ENCODE data around the gene SLC25A39.
"Not testable (repeated sequence)": the region's sequence is repeated elsewhere in the genome, so short reads cannot be mapped to it uniquely, and the experiment has no call there.

Gene SLC25A39

GRCh38 chr17:44354582-44355561, 30.2 kb upstream of the SLC25A39 start:
- peak in 4 of 5 donors; percentile 31 to 53 (median 43) for DNase-seq

- no peak for DNase-seq
Observed at GRCh38 chr17:44353672-44354331, 29.2 kb upstream of the SLC25A39 start.

DNA sequence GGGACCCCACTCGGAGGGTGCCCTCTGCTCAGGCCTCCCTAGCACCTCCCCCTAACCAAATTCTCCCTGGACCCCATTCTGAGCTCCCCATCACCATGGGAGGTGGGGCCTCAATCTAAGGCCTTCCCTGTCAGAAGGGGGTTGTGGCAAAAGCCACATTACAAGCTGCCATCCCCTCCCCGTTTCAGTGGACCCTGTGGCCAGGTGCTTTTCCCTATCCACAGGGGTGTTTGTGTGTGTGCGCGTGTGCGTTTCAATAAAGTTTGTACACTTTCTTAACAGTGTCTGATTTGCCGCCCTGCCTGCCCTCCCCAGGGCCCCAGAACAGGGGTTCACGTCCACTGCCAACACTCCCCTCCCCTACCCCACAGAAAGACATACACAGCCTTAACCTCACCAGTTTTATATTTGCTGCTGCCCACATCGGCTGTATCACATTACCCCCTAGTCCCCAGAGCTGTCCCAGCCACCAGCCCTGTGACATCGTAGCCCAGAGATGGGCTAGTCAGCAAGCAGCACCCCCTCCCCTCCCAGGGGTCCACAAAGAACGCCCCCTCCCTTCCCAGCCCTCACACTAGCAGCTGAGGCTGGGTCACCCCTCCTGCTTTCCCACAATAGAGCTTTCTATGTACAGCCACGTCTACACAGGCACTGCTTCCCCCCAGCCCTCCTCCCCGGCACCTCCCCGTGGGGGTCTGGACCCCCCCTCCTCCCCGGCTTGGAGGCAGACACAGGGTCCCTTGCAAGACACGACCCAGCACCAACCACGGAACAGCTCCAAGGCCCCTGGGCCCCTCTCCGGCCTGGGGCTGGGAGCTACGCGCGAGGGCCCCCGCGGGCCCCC, 28.4 kb upstream of the SLC25A39 start:
- no peak for DNase-seq

DNA sequence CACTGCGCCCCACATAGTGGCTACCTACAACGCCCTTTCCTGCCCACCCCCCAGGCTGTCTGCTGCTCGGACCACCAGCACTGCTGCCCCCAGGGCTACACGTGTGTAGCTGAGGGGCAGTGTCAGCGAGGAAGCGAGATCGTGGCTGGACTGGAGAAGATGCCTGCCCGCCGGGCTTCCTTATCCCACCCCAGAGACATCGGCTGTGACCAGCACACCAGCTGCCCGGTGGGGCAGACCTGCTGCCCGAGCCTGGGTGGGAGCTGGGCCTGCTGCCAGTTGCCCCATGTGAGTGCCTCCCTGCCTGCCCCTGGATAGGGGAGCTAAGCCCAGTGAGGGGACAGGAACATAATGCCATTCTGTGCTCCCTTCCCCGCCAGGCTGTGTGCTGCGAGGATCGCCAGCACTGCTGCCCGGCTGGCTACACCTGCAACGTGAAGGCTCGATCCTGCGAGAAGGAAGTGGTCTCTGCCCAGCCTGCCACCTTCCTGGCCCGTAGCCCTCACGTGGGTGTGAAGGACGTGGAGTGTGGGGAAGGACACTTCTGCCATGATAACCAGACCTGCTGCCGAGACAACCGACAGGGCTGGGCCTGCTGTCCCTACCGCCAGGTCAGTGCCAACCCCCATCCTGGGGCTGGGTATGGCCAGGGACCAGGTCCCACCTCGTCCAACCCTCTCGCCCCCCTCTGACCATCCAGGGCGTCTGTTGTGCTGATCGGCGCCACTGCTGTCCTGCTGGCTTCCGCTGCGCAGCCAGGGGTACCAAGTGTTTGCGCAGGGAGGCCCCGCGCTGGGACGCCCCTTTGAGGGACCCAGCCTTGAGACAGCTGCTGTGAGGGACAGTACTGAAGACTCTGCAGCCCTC, 27.6 kb upstream of the SLC25A39 start:
- no peak for DNase-seq

- no peak for DNase-seq
Observed at GRCh38 chr17:44351464-44351863, 26.8 kb upstream of the SLC25A39 start.

GRCh38 chr17:44350733-44351226, 26.2 kb upstream of the SLC25A39 start:
- peak; percentile 33 to 60 (median 52) for DNase-seq

DNA sequence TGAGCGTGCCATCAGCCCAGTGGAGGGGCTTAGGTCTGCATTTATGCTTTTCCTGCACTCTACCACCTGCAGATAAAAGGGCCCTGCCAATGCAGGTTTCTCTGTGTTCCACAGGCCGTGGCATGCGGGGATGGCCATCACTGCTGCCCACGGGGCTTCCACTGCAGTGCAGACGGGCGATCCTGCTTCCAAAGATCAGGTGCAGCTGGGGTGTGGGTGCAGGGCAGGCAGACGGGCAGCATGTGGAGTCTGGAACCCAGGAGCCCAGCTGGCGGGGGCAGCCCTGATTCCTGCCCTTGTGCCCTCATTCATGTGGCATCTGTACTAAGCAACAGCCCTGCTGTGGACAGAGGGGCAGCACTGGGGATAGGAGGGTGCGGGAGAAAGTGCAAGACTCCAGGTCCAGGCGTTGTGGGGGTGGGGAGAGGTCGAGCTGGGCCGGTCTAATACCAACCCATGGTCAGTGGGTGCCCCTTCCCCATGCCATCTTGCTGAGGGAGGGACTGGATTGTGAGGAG, 25.0 kb upstream of the SLC25A39 start:
- no peak for DNase-seq

DNA sequence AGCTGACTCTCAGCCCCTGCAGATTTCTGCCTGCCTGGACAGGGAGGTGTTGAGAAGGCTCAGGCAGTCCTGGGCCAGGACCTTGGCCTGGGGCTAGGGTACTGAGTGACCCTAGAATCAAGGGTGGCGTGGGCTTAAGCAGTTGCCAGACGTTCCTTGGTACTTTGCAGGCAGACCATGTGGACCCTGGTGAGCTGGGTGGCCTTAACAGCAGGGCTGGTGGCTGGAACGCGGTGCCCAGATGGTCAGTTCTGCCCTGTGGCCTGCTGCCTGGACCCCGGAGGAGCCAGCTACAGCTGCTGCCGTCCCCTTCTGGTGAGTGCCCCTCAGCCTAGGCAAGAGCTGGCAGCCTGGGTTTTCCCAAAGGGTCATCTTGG, 24.4 kb upstream of the SLC25A39 start:
- DNase-seq = no peak

- no peak for DNase-seq
Observed at GRCh38 chr17:44348234-44348987, 23.8 kb upstream of the SLC25A39 start.

DNA sequence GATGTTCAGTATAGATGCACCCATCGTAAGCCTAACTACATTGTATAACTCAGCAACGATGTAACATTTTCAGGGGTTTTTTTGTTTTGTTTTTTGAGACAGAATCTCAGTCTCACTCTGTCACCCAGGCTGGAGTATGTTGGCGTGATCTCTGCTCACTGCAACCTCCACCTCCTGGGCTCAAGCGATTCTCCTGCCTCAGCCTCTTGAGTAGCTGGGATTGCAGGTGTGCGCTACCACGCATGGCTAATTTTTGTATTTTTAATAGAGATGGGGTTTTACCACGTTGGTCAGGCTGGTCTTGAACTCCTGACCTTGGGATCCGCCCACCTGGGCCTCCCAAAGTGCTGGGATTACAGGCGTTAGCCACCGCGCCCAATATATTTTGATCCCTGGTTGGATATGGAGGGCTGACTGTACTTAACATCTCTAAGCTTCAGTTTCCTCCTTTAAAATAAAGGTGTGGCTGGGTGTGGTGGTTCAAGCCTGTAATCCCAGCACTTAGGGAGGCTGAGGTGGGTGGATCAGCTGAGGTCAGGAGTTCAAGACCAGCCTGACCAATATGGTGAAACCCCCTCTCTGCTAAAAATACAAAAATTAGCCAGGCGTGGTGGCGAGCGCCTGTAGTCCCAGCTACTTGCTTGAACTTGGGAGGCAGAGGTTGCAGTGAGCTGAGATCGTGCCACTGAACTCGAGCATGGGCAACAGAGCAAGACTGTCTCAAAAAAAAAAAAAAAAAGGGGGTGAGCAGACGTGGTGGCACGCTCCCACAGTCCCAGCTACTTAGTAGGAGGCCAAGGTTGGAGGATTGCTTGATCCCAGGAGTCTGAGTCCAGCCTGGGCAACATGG, 22.8 kb upstream of the SLC25A39 start:
- DNase-seq = not testable (repeated sequence)

DNA sequence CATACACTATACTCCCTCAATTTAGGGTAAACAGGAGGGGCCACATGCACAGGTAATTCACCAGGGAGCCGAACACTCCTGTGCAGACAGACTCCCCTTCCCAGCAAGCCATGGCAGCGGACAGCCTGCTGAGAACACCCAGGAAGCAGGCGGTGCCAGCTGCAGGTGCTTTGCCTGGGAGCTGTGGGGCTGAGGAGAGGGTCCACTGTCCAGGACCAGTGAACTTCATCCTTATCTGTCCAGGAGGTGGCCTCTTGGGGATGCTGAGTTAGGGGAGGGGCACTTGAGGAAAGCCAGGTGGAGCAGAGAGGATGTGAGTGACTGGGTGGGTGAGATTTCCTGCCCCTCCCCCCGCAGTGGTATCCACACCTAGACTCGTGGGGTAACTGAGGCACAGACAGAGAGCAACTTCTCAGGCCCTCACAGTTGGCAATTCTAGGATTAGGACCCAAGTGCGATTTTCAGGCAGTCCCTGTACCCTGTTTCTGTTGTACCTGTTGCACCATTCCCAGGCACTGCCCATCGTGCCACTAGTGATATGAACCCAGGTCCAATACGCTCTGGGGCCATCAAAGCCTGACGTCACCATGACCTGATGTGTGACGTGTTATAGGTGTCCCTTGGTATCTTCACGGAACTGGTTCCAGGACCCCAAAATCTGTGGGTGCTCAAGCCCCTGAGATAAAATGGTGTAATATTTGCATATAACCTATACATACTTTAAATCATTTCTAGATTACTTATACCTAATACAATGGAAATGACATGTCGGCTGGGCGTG, 21.6 kb upstream of the SLC25A39 start:
- no peak for DNase-seq

GRCh38 chr17:44345454-44346026, 20.9 kb upstream of the SLC25A39 start:
- DNase-seq = peak in 2 of 5 donors; percentile 23 to 25

- DNase-seq = peak; percentile 65 to 87 (median 77)
Observed at GRCh38 chr17:44344939-44345453, 20.4 kb upstream of the SLC25A39 start, which contains the start of gene GRN. Gene GRN (plus strand): TSS chr17:44345302. CDS start chr17:44349165, 3,863 bp downstream.

DNA sequence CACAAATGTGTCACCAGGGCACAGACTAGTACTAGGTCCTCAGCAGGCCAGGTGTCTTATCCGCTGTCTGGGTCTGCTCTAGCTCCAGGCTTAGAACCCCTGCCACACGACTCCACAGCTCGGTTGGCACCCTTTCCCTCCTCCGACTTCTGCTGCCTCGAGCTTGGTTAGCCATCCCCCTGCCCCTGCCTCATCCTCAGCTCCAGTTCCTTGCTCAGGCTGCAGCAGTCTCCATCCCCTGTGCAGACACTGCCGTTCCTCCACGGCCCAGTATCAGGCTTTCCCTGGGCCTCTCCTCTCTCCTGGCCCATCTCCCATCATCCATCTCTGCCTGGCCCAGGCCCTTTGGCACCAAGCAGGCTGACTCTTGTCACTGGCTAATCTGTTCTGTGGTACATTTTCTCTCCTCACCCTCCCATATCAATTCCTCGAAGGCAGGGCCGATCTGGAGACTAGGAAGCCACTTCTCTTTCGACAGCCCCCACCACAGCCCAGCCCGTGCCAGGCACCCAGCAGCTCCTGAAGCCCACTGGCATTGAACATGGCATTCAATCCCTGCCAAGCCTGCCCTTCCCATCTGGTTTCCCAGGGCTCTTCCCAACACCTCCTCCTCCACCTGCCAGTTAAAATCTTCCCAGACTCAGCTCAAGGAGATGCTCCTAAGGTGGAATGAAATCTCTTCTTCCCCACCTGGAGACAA, 19.0 kb upstream of the SLC25A39 start:
- DNase-seq = no peak

DNA sequence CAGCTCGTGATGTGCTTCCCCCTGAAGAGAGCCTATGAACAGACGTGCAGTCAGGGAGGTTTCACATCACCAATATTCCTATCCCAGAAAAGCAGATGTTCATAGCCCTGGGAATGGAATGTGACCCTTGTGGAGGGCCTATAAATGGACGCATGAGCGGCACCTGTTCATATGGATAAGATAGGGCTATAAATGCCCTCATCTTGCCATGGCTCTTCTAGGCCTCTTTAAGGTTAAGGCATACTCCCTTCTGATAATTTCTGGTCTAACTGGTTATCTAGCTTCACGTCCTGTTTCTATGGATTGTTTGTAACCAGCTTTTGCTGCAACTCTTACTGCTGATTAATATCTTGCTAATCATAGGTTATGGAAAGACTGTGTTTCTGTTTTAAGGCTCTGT, 15.9 kb upstream of the SLC25A39 start:
- DNase-seq = not testable (repeated sequence)

- DNase-seq = no peak
Observed at GRCh38 chr17:44338702-44339101, 14.1 kb upstream of the SLC25A39 start.

DNA sequence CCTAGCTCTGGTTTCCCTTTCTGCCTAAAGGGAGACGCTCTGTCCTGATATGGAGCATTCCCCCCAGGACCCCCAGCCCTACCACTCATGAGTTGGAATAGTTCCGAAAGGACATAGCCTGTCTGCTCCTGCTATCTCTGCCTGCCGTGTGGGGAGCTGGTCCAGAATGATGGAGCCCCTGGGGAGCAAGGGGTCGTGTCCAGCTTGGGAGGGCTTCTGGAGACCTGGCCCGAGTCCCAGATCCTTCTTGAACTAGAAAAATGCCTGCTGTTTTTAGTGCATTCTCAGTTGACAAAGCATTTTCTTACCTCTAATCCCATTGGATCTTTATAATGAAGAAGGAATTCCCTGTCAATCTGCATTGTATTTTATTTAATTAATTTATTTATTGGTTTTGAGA, 11.3 kb upstream of the SLC25A39 start:
- no peak for DNase-seq

All from T-helper 1 cell (primary cell).